CD4-positive, alpha-beta T cell treated with Interleukin-12 subunit alpha and Interleukin-12 subunit beta, for 1 hour (primary cell): ENCODE results near the gene ATG4A.

Source experiments
- DNase-seq: peaks from one replicate; pipeline ENCODE4 v3.0.0-alpha.2; 2020

The ATG4A gene

DNA sequence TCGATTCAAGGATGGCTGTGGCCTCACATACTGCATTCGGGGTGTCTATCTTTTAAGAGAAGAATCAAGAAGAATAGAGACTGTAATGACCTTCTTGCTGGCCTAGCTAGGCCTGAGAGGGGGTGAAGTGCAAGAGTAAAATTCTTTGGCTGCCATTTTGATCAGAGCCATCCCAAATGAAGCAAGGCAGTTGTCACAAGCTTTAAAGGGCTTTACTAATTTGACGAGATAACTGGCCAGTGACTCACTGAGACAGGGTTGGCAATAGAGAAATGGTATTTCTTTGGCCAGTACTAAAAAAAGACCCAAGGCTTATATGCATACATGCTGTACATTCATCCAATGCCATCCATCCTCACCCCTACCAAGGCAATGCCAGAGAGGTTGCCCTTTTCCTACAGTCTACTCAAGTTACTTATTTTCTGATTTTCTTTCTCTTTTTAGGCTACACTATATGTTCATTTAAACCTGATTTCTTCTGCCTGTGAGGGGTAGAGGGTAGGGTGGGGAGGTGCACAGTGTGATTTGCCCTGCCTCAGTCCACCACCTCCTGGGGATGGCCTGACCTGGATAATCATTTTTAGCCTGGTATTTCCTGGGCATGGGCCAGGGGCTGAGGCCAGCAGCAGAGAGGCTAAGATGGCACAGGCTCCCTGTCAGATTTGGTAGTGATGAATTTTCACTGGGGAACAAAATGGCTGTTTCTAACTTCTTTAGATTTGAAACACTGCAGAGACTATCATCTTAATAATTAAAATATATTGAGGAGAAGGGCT, 32.2 kb downstream of the ATG4A start:
- DNase-seq: no peak

DNA sequence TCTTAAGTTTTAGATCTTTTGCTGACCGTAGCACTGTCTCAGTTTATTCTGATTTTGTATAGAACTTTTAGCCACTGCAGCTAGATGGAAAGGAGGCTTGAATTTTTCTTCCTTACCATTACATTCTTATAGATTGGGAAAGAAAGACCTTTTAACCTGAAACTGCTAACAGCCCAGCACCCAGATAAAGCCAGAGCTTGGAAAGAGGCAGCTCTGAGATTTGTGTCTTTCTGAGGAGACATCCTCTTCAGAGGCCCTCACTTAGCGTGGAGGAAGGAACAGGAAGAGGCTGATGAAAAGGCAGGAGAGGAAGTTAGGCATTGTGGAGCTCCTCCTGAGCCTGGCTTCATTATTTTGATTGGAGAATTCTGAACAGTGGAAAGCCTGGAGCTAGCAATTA, 35.1 kb downstream of the ATG4A start:
- DNase-seq: no peak

DNA sequence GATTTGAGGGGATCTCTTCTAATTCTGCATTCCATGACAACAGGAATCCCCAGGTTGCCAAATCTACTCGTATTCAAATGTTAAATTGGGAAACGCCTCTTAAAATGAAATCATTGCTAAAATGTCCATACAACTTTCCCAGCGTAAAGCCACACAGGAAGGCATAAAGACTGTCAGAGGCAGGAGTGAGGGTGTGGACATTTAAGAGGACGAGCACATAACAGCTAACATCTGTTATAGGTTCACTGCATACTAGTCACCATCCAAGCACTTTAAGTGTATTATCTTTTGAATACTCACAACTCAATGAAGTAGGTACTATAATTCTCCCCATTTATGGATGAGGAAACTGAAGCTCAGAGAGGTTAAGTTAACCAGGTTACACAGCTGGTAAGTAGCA, 35.6 kb downstream of the ATG4A start:
- no peak for DNase-seq

DNA sequence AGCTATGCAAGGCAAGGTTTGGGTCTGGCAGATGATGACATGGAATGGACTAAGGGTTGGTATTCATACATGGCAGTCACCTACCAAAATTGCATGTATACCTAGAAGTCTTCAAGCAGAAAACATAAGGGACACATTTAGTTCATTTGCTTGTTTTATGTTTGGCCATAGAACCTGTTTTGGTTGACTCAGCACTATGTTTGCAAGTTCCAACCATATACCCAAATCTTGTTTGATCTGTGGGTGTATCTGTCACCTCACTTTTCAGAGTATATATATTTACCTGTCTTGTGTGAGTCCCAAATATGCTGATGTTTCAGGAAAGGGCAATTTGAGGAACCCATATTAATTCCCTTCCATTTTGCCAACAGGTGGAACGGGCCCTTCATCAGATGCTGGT, 39.3 kb downstream of the ATG4A start:
- DNase-seq: no peak

DNA sequence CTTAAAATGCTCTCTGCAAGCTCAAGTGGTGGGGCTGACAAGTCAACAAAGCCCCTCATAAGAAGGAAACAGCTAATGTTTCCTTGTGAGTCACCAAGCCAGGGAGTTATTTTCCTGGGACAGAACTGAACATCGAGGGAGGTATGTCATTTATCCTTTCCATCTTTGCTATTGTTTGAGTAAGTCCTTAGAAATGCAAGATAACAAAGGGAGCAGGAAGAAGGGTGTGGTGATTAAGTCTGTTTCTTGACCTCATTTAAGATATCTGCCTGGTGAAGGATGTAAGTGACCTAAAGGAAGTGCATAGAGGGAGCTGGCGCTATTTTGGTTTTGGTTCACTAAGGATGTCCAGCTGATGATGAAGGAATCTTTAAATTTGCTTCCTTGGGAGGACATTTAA, 39.9 kb downstream of the ATG4A start:
- no peak for DNase-seq

DNA sequence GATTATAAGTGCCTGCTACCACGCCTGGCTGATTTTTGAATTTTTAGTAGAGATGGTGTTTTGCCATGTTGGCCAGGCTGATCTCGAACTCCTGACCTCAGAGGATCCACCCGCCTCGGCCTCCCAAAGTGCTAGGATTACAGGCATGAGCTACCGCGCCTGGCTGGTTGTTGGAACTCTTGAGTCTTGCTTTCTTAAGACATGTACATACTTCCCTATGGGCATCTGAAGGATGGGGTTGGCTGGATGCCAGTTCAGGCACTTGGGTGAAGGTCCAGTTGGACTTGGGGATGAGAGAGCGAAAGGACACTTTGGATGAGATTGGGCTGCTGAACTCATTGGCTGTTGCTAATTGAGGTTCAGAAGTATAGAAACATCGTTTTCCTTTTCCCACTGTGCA, 40.5 kb downstream of the ATG4A start:
- no peak for DNase-seq

DNA sequence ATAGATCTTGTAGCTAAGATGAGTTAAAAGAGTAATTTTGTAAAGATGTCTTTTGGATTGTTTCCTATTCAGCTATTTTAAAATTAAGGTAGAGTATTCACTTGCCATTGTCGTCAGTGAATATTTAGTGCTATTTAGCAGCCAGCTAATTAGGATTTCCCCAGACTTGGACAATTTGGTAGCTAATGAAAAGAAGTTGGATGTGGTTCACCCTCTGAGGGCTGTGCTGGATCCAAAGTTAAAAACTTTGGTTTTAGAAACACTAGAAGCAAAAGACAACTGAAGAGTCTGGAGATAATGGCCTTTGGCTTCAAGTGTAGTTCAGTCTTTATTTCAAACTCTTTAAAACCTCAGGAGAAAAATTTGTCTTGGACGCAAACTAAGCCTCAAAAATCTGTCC, 41.3 kb downstream of the ATG4A start:
- no peak for DNase-seq

DNA sequence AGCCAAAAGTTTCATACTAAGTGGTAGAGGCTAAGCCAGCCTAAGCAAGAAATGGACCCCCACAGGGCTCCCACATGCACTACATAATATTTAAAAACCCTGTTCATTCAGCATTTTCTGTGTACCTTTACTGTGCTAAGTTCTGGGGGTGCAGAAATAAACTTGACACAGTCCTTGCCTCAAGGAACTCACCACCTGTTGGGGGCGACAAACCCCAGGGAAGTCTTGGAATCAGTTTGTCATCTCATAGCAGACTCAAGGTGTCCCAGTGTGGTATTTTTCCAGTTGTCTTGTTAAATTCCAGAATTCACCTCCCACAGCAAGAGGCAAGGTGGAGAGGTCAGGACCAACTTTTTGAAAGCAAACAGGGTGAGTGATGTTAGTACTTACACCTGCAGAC, 43.1 kb downstream of the ATG4A start:
- DNase-seq: no peak

DNA sequence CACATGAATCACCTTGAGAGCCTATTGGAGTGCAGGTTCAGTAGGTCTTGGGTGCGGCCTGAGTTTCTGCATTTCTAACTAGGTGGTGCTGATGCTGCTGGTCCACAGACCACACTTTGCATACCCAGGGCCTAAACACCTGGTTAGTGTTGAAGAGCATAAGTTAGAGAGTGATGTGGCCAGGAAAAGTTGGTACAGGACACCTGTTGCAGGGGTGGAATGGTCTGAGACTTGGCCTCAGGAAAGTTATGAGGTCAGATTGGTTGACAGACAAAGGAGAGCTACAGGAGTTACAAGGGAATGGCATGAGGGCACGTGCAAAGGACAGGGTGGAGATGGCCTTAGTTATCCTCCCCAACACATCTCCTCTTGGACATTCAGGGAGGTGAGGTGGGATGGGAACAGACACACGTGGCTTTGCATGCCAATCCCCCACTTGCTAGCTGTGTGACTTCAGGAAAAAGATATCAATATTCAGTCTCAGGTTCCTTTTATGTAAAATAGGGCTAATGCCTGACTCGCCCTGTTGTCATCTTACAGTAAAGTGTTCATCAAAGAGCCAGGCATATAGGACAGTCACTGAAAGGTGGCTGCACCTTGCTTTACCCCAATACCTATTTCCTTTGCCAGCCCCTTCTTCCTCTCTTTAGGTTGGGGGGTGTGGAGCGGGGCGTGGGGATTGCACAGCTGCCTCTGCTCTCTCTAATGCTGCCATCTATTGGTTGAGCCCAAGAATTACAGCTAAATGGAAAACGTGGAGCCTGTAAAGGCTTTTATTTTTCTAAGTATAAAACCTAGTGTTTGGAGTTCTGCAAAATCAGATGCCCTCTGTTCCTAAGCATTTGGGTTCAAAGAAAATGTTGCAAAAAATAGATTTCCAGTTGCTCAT, 47.5 kb downstream of the ATG4A start:
- DNase-seq: peak; percentile 1

DNA sequence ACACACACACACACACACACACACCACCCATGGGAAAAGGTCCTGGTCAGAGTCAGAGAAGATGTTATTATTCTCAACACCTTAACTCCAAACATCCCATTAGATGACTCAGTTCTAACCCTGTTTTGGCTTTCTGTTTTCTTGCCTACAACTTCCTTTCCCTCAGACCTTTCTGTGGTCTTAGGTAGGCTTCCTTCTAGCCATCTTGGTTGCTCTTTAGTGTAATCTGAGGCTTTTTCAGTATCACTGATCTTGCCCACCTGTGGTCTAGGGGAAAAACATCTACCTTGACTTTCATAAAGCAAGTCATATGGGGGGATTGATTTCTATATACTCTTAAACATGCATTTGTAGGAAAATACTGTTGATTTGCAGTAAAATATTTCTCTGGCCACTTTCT, 56.9 kb downstream of the ATG4A start:
- DNase-seq: no peak

DNA sequence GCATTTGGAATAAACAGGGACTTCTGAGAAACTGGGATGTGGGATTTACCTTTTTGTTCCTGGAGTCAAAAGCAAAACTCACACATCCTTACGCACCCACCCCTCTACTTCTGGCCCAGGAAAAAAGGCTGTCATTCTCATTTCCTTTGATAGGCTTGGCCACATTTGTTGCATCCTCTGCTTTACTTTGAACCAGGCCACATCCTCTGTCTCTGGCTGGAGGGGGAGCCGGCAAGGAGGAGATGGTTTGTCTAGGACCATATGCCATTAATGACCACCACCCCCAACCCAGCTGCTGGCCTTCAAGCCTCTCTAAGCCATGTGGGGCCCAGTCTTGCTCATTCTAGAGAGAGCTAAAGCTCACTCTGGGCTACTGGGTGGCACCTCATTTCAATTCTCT, 64.5 kb downstream of the ATG4A start:
- no peak for DNase-seq

DNA sequence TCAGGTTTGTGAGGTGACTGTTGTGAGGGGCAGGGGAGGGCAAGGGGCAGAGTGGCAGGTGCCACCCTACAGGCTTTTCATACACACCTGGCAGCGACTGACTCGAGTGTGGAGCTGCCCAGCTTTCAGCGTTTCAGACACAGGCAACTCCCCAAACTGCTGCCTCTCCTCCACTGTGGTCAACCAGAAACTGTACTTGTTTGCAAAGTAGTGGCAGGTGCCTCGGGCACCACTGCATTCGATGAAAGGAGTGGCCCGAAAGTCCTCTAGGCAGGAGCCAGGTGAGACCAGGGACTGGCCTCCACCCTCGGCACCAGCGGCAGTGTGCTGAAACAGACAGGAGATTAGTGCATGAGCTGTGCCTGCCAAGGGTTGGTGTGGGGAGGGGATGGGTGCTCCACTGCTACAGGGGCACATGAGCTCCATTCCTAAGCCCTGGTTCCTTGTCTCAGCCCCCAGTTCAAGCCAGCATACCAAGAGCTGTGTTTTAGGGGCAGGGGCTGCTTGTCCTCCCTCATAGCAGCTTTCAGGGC, 65.4 kb downstream of the ATG4A start:
- DNase-seq: no peak

DNA sequence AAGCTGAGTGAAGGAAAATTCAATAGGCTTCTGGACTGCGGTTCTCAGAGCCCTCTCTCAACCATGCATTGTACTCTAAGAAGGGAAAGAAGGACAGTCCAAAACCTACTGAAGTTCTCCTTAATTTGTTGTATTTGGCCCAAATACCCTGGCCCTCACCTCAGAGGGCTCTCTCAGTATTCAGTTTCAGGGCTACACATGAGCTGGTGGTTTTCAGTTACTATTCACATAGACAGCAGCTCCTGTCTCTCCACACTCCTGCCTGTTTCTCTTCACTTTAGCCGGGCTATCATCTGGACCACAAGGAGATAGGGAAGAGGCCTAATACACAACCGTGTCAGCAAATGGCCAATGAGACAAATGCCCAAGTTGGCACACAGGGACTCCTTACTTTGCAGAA, 66.0 kb downstream of the ATG4A start:
- DNase-seq: no peak

DNA sequence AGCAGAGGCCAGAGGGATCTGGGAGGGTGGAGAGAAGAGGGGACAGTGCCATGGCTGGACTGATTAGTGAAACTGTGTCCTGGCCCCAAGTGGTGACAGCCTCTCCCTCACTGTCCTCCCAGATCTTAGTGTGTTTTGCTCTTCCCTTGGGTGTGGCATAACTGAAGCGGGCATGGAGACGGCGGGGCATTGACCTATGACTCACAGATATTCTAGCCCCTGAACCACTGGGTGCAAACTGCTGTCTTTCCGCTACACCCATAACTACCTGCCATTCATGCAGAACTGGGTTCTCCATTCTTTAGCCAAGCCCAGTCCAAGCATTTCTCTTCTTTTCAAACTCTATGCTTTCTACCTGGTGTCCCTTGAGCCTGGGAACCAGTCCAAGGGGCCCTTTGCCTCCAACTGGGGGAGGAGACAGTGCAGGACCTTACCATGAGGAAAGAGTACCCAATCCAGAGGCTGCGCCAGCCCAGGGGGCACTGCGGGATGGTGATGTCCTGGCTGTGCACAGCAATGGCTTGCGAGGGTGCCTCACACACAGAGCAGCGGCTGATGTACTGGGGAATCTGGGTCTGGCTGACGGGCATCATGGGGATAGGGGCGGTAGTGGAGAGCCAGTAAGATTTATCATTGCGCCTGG, 67.6 kb downstream of the ATG4A start:
- no peak for DNase-seq

DNA sequence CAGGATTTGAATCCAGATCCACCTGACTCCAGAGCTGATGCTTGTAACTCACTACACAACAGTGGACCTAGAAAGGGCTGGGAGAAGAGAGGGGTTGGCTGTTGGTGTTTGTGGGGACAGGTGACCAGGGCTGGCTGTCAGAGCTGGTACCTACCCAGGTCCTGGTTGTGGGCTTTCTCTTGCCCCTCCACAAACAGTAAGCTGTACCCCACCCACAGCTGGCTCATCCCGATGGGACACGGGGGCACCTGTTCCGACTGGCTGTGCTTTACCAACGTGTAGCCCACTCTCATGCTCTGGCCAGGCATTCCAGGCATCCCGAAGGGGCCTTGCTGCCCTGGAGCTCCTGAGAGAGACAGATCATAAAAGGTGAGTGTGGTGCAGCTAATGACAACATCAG, 68.7 kb downstream of the ATG4A start:
- DNase-seq: no peak

DNA sequence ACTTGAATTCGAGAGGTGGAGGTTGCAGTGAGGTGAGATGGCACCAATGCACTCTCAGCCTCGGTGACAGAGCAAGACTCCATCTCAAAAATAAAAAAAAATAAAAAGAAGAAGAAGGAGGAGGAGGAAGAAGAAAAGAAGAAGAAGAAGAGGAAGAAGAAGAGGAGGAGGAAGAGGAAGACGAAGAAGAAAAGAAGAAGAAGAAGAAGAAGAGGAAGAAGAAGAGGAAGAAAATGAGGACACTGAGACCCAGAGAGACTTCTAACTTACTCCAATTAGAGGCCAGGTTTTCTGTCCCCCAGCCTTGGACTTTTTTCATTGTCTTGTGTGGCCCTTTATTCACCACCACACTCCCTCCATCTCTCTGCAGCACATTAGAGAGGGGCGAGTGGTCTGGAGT, 70.7 kb downstream of the ATG4A start:
- DNase-seq: no peak

DNA sequence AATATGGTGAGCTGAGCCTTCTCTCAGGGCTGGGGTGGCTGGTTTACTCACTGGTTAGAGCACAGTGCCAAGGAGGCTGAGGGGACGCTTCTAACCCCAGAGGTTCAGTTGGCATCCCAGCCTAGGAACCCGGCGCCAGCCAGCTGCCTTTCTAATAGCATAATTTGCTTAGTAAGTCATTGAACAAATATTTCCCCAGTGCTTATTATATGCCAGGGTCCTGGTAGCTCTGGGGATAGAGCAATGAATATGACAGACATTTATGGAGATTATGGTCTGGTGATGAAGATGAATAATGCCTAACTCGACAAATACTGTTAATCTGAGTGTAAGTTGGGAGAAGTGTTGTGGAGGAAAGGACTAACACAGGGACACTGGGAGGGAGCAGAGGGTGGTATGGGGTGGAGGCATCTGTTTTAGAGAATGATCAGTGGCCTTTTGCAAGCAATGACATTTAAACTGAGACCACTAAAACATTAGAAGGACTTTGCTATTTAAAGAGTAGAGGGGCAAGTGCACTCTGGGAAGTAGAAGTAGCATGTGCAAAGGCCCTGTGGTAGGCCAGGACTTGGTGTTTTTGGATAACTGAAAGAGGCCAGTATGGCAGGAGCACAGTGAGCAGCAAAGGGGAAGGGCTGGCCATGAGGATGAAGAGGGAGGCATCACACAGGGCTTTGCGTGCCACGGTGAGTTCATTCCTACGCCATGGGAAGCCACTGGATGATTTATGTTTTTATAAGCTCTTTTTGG, 71.9 kb downstream of the ATG4A start:
- DNase-seq: no peak

DNA sequence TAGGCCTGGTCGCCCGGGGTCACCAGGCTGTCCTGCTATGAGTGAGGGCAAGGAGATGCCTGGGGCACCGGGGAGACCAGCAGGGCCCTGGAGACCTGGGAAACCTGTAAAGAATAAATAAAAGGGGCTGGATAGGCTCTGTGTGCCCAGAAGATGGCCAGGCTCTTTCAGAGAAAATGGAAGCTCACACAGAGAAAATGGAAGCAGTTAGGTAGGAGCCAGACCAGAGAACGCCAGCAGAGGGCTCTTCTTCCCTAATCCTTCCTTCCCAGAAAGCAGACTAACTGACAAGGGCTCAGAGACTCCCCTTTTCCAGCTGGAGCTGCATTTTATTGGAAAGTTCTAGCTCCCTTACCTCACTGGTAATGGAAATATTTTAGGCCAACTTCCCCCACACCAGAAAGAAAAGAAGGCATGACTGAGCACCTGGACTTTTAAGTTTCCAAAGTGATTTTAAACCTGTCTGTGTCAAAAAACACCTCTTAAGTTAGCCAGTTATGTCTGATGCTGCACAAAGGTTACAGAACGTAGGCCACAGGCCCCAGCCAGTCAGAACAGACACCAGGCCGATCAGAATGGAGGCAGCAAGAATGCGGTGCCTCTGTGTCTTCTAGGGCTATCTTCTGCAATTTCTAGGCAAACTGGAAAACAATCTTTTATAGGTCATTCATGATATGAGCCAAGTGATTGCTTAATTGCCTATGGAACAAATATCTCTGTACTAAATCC, 74.0 kb downstream of the ATG4A start:
- DNase-seq: no peak

DNA sequence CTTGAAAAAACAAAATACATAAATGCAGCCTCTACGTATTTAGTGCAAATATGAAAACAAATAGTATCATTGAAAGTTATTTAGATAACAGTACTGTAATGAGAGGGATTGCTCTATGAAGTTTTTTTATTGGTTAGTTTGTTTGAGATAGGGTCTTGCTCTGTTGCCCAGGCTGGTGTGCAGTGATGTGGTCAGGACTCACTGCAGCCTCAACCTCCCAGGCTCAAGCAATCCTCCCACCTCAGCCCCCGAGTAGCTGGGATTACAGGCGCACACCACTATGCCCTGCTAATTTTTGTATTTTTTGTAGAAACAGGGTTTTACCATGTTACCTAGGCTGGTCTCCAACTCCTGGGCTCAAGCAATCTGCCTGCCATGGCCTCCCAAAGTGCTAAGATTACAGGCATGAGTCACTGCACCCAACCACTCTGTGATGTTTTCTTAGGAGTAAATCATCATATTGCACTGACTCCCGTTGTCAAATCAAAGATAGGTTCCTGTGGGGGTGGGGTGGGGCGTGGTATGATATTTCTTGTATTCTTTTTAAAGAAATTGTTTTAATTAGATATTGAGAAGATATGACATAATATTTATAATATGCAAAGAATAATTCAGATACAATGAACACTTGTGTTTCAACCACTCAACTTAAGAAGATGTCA, 75.8 kb downstream of the ATG4A start:
- DNase-seq: no peak

DNA sequence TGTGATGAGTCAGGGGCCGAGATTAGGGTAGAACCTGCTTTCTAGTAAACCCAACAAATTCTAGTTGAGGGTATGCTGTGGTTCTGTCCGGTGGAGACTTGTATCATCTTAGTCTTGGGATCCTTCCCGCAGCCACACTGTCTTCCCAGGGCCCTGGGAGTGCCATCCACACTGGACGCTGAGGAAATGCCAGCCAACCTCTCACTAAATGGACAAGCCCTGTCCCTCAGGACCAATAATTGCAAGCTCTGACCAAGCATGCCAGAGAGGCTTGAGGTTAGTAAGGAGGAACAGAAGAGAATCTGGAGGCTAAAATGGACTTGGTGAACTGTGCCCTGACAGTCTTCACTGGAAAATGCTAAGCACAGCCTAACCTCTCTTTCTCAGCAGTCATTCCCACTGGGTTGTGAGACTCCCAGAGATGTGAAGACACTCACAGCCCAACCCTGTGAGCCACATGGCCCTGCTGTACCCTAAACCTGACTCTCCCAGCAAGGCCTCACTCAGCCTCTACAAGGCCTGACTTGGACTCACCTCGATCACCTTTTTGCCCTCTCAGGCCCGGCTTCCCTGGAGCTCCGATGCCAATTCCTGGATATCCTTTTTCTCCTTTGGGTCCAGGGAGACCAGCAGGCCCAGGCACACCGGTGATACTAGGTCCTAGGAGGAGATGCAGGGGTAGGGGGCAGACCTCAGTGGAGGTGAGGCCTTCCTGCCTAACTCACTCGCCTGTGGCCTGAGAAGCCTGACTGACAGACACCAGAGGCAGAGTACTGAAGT, 77.6 kb downstream of the ATG4A start:
- no peak for DNase-seq

DNA sequence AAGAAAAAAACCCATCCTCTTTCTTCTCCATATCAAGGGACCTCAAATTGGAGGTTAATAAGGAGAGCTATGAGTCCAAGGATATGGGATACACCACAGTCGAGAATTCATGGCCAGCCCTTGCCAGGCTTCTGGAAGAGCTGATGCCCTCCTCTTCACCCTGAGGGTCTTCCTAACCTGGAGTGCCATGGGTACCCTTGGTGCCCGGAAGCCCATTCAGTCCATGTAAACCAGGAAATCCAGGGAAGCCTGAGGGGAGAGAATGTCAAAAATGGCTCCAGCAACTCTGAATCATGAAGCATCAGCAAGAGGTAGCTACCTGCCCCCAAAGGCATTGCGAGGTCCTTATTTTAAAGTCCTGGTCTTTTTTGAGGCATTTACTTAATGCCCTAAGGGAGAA, 78.2 kb downstream of the ATG4A start:
- DNase-seq: no peak
